ENCODE data around the gene IL5.

- TF ChIP-seq, protein P1, sequence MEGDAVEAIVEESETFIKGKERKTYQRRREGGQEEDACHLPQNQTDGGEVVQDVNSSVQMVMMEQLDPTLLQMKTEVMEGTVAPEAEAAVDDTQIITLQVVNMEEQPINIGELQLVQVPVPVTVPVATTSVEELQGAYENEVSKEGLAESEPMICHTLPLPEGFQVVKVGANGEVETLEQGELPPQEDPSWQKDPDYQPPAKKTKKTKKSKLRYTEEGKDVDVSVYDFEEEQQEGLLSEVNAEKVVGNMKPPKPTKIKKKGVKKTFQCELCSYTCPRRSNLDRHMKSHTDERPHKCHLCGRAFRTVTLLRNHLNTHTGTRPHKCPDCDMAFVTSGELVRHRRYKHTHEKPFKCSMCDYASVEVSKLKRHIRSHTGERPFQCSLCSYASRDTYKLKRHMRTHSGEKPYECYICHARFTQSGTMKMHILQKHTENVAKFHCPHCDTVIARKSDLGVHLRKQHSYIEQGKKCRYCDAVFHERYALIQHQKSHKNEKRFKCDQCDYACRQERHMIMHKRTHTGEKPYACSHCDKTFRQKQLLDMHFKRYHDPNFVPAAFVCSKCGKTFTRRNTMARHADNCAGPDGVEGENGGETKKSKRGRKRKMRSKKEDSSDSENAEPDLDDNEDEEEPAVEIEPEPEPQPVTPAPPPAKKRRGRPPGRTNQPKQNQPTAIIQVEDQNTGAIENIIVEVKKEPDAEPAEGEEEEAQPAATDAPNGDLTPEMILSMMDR (IDR thresholded peaks at IDR 0.05) = no peak
- no peak for TF ChIP-seq POLR2A (IDR thresholded peaks at IDR 0.05)
Measured at GRCh38 chr5:132540764-132541163, 2.6 kb downstream of the IL5 start.

Data from body of pancreas (tissue), 4 donors.